HG03196 (cell line): Measurements from ENCODE around the gene FKBP11.

ENCODE experiments used
- ATAC-seq: cut with Tn5 transposase; IDR thresholded peaks from one replicate; pipeline ENCODE4 v1.9.1; 2021; ENCODE audit not compliant: unreplicated experiment

The FKBP11 gene

DNA sequence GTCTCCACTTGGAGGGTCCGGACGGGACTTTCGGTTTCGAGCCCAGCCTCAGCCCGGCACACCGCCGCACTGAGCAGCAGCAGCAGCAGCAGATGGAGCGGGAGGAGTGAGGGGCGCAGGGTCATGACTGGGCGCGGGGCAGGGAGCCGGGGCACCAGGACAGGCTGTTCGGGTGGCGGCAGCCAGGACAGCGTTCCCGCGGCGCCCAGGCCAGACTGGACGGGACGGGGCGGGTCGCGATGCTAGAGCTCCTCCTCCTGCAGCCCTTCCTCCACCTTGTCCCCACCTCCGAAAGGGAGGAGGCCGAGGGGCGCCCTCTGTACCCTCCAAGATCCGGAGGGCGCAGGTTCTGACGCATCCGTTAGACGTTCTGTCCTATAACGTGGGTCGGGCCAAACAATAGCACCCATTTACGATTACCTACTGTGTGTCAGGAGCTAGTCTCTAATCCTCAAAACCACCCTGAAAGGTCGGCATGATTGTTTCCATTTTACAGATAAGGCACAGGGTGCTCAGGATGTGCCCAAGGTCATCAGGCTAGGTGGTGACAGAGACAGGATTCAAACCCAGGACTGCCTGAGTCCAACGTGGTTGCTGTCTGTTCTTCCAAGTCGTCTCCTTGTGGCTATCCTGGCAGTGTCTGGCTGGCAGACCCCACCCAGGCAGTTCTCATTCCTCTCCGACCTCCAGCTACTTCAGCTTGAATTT lies at the start of gene FKBP11:
Gene FKBP11, minus strand, starts transcription at position 189 of the 708 bp plus-strand sequence. Its CDS starts 64 bp downstream, at position 125.
- ATAC-seq: peak; percentile 53

DNA sequence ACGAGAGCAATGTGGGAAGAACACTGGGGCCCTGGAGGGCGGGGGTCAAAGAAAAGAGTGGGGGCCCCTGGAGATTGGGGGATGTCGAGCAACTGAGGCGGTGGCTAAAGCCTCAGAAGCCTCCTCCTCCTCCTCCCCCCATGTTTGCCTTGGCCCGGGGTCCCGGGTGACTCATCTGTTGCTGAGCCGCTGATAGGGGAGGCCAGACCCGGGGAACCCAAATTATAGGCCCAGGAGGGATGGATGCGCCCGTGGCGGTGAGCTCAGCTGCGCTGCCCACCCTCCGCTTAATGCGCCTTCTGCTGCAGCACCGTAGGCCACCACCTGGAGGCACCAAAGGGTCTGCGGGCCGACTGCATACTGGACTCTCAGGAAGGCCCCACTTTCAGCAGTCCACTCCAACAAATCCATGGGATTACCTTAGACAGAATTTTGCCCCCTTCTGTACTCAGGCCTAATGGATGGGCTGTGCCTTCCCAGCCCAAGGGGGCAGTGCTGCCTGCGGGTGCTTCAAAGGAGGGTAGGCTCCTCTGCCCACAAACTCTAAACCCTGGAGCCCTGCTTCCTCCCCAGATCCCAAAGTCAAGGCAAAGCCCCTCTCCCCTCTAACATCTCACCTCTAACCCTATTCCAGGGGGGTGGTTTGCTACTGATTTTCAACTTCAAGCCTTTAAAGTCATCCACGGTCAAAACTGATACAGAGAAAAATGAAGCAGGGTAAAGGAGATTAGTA lies 48.8 kb upstream of the FKBP11 start:
- no peak for ATAC-seq

DNA sequence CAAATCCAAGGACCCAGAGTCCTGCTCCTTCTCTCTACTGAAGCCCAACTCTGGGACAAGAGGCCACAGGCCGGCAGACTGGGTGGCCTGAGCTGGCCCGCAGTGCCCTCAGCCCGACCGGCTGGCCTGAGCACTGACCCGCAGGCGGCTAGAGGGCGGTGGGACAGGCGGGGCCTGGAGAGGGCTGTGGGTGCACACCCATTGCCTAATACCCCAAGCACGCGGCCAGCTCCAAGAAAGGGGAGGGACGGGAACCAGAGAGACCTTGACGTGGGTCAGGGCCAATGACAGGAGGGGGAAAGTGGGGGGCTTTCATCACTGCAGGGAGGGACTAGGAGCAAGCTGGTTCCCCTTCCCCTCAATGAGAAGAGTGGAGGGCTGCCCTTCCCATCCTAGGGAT lies 48.2 kb upstream of the FKBP11 start:
- ATAC-seq: no peak

DNA sequence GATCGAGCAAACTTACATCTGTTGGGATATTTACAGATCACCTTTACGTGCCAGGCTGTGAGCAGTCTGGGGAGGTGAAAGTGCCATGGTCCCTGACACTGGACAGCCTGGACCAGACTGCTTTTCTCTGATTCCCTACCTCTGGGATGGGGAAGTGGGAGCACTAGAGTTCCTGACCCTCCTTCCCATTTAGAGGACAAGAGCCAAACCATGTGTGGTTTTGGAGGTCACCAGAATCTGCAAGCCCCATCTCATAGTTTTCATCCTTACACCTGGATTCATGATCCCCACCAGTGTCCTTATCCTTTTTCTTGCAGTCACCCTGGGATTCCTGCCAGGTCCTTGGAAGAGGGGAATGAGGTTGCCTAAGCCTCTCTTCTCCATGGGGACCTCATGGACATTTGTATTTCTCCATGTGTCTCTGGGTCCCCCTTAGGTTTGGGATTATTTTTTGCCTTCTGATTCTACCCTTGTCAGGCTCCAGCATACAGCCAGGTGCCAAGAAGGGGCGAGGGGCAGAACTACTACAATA lies 47.7 kb upstream of the FKBP11 start:
- ATAC-seq: no peak

DNA sequence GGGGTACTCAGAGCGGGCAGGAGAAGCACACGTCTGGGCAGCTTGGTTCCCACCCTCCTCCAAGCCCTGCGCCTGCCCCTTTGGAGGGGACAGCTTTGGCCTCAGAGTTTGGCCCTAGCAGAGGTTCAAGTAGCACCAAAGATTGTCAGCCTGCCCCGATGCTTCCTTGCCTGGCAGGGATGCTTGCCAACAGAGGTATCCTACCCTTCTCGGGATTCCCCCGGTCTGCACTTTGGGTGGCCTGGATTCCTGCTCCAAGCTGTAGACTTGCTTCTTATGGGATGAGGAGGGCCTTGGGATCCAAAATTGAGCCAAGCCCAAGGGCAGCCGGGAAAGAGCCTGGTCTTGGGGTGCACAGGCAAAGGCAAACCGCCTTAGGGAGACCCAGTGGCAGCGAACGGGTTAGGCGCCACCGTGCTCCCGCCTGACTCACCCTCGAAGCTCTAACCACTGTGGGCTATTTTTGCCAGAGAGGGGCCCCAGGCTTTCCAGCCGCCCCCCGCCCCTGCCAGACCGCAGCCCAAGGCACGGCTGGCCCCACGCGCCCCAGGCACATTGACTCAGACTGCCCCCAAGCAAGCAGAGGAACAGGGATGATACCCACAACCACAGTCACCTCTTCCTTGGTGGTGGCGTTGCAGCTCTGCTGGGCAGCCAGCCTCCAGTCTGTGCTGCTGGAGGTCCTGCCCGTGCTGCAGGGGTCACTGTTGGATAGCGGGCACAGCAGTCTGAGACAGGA lies 47.1 kb upstream of the FKBP11 start:
- ATAC-seq: no peak

DNA sequence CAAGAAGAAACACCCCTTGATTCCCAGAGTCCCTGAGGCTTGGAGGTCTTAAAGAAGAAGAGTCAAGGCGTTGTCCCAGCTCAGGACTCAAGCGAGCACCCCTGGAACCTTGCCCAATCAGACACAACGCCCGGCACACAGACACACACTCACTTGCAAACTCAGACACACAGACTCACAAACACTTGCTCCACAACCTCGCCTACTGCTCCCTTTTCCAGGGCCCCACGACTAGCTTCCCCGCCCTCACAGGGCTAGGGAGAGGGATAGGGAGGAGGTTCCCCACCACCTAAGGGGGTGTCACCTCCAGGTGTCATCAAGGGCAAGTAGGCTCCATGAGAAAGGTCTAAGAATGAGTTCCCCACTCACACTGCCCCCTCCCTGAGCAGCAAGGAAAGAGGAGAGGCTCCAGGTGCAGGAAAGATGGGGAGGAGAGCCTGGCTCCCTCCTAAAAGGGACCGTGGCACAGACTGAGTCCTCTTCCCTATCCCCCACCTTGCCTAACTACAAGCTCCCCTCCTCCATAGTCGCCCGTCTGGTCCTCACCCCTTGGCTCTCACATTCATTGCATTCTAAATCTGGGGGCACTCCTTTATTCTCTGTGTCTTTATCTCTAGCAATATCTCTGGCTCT lies 45.5 kb upstream of the FKBP11 start:
- ATAC-seq: no peak

DNA sequence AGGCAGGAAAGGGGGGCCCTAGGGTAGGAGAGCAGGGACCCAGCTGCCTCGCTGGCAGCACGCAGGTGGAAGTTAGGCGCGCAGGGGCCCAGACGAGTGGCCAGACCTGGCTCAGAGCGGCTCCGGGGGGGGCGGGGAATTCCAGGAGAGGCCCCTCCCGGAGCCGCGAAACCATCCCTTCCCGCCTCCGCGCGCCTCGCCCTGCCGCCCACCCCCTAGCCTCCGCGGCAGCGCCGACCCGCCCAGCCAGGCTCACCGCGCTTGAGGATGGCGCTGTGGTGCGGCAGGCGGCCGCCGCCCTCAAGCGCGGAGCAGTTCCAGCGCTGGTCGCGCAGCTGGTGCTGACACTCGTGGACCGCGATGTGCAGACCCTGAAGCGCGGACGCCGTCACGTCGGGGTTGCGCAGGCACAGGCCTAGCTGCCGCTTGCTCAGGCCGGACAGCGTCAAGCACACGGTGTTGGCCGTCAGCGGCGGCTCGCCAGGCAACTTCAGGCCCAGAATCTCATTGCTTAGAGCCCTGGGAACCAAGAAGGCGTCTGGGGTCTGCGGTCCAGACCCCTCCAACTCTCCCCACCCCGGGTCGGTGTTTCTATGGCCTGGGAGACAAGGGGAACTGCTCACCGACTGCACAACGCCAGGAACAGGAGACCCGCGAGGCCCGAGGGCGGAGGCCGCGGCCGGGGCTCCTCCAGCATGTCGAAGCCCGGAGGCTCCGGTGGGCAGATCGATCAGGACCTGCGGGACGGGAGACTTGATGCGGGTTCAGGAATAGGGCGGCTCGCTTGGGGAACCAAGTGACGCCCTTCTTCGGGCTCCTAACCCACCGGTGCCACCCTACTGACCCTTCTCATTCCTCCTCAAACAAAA lies 44.8 kb upstream of the FKBP11 start:
- ATAC-seq: no peak

DNA sequence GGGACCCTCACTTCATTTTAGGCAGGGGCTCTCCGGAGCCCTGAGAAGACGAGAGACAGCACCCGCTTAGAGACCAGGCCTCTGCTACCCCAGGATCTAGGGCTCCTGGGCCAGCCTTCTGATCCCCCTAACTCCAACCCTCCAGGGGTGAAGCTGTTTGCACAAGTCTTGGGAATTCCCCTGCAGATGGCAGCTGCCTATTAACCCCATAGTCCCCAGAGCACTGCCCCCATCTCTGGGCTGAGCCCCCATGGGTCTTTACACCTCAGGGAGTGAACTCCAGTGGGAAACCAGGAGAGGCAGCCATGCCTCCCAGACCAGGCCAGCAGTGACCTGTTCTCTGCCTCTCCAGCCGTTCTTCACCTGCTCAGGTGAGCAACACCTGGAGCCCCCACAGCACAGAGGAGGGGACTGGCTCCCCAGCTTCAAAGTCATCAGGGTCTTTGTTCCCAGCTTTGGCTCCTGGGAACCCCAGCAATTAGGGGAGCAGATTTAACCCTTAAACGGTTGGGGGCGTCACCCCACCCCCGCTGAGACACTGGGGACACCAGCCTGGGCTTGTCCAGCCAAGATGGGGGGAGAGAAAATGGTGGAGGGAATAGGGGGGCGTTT lies 44.0 kb upstream of the FKBP11 start:
- no peak for ATAC-seq

DNA sequence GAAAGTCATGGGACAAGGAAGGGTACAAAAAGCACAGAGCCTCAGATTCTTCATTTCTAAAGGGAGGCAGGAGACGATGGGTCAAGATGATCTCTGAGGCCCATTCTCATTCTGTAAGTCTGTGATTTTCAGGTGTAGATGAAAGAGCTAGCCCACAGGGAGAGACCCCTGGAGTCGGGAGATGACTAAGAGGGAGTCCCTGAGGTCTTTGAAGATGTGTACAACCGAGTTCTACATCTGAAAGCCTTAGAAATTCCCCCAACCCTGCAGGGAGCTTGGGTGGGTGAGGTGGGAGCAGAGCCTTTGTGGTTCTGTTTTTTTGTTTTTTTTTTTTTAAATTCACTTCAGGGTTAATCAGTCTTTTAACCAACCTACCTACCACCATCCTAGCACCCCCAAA lies 43.2 kb upstream of the FKBP11 start:
- no peak for ATAC-seq

DNA sequence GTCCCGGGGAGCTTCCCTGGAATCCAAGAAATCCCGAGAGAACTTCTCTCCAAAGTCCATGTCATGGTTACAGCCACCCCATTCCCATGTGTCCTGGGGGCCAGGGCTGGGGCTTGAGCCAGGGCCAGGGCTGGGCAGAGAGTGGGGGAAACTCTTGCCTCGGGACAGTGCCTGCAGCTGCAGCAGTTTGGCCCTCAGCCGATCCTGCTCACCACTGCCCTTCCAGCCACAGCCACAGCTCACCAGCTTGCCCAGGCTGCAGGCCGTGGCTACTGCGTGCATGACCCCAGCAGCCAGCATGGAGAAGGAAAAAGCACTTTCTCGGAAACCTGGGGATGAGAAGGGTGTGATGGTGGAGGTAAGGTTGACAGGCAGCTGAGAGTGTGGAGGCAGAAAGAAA lies 42.7 kb upstream of the FKBP11 start:
- ATAC-seq: no peak

DNA sequence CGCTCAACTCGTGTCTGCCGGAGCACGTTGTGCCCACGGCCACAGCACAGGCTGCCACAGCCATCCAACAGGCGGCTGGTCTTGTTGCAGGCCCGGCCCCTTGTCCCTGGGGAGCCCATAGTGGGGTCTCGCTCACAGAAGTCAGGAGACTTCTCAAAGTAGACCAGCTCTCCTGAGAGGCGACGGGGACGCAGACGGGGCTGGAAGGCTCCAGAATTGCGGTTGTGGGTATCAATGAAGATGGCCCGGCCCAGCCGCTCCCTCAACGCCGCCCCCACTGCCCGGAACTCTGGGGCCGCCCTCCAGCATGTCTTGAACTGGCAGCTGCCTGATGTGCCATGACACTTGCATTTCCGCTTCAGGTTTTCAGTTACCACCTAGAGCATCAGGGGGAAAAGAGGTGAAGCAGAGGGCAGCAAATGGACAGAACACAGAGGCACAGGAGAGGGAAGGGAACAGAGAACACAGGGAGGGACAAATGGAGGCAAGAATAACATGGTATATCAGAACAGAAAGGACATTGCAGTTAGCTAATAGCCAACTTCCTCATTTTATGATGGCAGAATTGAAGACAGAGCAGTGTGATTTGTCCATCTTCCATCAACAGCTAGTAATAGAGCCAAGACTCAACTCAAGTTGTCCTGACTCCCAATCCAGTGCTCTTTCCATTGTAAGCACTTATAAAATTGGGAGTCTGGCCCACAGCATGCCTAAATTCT lies 41.0 kb upstream of the FKBP11 start:
- no peak for ATAC-seq

DNA sequence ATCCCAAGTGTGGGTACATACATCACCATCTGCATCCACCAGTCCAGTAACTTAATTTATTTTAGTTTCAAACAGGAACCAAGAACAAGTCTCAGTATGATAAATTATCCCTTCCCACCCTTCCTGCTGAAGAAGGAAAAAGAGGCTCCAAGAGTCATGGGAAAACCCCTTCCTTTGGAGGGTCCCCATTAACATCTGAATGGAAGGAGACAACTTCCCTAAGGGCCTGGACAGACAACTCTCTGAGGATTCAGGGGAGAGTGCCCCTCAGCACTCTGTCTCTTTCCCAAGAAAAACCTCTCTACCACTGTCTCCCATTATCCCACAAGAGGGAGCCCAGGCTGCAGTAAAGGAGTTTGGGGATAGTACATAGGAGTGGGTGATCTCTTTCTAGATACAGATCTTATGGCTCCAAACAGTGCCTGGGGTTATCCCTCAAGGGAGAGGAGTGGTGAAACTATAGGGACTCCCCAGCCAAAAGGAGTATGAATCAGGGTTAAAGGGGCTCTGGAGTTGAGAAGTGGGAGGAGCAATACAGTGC lies 40.1 kb upstream of the FKBP11 start:
- no peak for ATAC-seq

DNA sequence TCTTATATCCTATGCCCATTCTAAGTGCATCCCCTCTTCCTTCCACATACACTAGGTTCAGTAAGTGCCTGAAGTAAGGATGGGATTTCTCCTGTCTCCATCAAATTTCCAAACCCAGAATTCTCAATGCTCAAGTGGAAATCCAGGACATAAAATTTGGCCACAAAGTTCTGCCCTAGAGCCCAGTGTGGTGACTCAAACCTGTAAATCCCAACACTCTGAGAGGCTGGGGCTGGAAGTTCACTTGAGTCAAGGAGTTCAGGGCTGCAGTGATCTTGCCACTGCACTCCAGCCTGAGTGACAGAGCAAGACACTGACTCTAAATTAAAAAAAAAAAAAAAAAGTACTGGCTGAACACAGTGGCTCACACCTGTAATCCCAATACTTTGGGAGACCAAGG lies 36.5 kb upstream of the FKBP11 start:
- no peak for ATAC-seq

DNA sequence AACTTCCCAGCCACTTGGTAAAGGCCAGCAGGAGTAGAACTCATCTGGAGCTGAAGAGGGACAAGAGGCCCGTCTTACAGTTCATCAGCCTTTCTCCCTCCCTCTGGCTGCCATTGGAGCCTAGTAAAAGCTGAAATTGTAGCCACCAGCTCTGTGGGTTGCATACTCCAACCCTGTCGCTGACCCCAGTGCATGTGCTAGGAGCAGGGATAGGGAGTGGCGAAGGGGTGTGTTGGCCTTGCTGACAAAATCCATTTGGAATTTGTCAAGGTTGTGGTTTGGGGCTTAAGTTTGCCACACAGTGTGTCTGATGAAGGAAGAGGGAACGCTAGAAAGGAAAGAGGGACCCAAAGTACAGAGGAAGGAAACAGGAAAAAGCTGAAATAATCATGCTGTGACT lies 36.0 kb upstream of the FKBP11 start:
- no peak for ATAC-seq

DNA sequence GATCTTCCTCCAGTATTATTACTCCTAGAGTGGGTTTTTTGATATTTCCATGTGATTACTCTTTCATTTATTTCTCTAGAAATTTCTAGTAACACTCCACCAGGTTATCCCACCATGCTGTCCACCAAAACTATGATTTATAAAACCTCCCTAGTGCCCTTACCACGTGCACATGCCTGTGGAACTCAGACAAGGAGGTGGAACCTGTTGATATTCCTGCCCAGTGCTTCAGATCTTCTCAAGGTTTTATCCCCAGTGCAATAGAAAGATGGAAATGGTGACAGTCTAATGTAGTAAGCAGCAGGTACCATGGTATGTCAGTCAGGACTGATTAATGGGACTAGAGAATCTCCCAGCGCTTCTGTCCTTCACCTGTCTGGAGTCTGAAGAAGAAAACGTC lies 35.5 kb upstream of the FKBP11 start:
- no peak for ATAC-seq

DNA sequence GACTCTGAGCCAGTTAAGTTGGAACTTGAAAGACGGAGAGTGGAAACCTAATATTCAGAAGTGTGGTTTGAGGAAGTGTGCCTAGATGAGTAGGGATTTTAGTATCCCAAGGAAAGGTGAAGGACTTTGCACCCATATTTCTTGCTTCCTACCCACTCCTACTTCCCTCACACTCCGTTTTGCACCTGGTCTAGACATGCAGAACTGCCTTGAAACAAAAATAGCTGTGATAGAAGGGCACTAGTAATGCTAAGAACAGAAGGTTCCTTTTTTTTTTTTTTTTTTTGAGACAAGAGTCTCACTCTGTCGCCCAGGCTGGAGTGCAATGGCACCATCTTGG lies 32.7 kb upstream of the FKBP11 start:
- no peak for ATAC-seq

DNA sequence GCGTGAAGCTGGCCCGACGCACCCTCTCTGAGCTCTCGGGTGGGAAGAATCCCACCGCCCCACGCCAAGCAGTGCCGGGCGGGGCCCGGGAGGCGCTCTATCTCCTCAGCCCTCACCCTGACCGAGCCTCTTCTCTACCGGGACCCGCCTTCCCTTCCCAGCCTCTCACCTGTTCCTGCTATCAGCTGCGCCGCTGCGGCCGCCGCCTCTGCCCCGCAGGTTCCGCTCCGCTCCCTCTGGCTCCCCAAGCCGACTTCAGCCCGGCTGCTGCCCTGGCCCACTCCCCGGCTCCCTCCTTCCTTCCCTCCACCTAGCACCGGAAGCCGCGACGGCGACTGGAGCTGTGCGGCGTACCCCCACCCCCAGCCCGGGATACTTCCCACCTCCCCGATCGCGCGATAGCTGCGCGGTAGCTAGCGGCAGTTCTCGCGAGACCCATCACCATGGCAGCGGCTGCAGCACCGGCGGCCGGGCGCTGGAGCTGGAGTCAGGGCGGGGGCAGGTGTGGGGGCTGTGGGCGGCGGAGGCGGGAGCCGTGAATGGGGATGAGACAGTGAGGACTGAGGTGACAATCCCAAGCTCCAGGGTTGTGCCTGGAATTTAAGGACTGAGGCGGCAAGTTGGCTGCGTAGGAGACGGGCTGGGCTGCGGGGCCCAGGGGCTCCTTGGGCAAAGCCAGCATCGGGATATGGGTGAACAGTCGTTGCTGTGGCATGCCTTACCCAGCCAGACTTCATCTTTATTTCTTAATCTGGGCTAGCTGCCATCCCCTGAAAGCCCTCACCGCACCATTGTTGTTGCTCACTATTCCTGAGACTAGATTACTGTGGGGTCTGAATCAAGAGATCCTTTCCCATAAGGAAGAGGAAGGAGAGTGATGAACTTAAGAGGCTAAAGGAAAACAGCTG lies 32.1 kb upstream of the FKBP11 start, which contains the start of gene ARF3:
Gene ARF3, minus strand, starts transcription at position 347 of the 908 bp plus-strand sequence. CDS start 16,392 bp downstream, outside the sequence.
- ATAC-seq: peak; percentile 84
